Gastrocnemius medialis (tissue), 4 donors: ENCODE results near the gene PNMA8C. TPM values are rescaled to one million over a fixed set of nuclear protein-coding genes. Genes with fewer than 3 reads are reported as not detected.
"Not testable (repeated sequence)": the region's sequence is repeated elsewhere in the genome, so short reads cannot be mapped to it uniquely, and the experiment has no call there.

Experiments
- ATAC-seq, 2 donors: fragments of 150-250 bp; one replicate each; pipeline ENCODE4 v1.9.1; 2016
- DNase-seq, 2 donors: peaks; one replicate each; pipeline ENCODE4 v3.0.0-alpha.2; 2019
- H3K27ac ChIP-seq, 4 donors: fragments of 200-600 bp; sonication (generic); 1 replicate in 1 of 4; 2 replicates in 3 of 4; pipeline ENCODE4 v1.5.1; 2016 to 2018; ENCODE audit warnings: mild to moderate bottlenecking in 2 of 4, moderate library complexity in 1 of 4
- H3K27me3 ChIP-seq, 3 donors: fragments of 200-600 bp; sonication (generic) in 2 of 3; 1 replicate in 1 of 3; 2 replicates in 2 of 3; pipeline versions ENCODE4 v1.5.1 to v1.6.0; 2016 to 2019; ENCODE audit warnings: mild to moderate bottlenecking in 1 of 3, moderate library complexity in 1 of 3
- H3K36me3 ChIP-seq, 2 donors: fragments of 200-600 bp; sonication (generic) in 1 of 2; one replicate each; pipeline ENCODE4 v1.5.1; 2017 to 2018
- H3K4me1 ChIP-seq, 2 donors: fragments of 200-600 bp; sonication (generic) in 1 of 2; one replicate each; pipeline ENCODE4 v1.5.1; 2016 to 2017; ENCODE audit warnings: mild to moderate bottlenecking in 2 of 2
- H3K4me3 ChIP-seq, 4 donors: fragments of 200-600 bp; sonication (generic) in 3 of 4; 1 replicate in 1 of 4; 2 replicates in 3 of 4; pipeline ENCODE4 v1.5.1; 2016 to 2019; ENCODE audit warnings: mild to moderate bottlenecking in 2 of 4
- H3K9me3 ChIP-seq, 3 donors: fragments of 200-600 bp; sonication (generic) in 2 of 3; 1 replicate in 1 of 3; 2 replicates in 2 of 3; pipeline ENCODE4 v1.5.1; 2016 to 2019
- POLR2A ChIP-seq, 2 donors: fragments of 450-650 bp; IDR thresholded peaks; one replicate each; pipeline ENCODE4 v1.6.1; 2017; ENCODE audit warnings: antibody characterized with exemption in 2 of 2, mild to moderate bottlenecking in 2 of 2, moderate library complexity in 2 of 2
- in situ Hi-C, 4 donors: fragments of 200-750 bp; cut with MboI; loops; one replicate each; pipeline versions ENCODE4 v1.15.0 to v1.8.0; 2017; ENCODE audit warnings: low sequenced_read_pairs in 4 of 4
- intact Hi-C: fragments of 100-400 bp; cut with DNase I; formaldehyde crosslinking; loops from one replicate; pipeline ENCODE4 v1.15.1; 2023; ENCODE audit warnings: low total_unique reads
- total RNA-seq, 4 donors: library from RNA; depleted of rRNA; stranded (reverse); fragments of >200 nt; gene quantifications; one replicate each; pipeline versions ENCODE4 v1.1.0 to v1.2.3, GENCODE V29; 2016
- TF ChIP-seq, protein P1 (sequence below), 5 experiments: fragments of 450-650 bp in 3 of 5; fragments of 200-600 bp in 2 of 5; sonication (generic) in 2 of 5; IDR thresholded peaks in 4 of 5; conservative IDR thresholded peaks in 1 of 5; 1 replicate in 4 of 5; 2 replicates in 1 of 5; pipeline ENCODE4 v1.5.1; 2016 to 2019; ENCODE audit warnings: antibody characterized with exemption in 5 of 5, mild to moderate bottlenecking in 3 of 5, moderate library complexity in 3 of 5

The PNMA8C gene
- total RNA-seq, 4 donors from 2014 or later = not detected

DNA sequence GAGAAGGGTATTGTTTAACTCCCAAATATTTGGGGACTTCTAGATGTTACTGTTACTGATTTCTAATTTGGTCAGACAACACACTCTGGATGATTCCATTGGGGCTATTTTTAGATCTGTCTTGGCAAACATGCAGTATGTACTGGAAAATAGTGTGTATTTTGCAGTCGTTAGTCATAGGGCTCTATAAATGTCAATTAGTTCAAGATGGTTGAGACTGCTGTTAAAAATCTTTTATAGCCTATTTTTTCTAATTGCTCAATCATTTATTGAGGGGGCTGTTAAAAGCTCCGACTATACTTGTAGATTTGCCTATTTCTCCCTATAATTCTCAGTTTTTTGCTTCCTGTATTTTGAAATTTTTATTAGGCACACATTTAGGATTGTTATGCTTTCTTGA is 50.5 kb downstream of the PNMA8C start:
- TF ChIP-seq, protein P1, sequence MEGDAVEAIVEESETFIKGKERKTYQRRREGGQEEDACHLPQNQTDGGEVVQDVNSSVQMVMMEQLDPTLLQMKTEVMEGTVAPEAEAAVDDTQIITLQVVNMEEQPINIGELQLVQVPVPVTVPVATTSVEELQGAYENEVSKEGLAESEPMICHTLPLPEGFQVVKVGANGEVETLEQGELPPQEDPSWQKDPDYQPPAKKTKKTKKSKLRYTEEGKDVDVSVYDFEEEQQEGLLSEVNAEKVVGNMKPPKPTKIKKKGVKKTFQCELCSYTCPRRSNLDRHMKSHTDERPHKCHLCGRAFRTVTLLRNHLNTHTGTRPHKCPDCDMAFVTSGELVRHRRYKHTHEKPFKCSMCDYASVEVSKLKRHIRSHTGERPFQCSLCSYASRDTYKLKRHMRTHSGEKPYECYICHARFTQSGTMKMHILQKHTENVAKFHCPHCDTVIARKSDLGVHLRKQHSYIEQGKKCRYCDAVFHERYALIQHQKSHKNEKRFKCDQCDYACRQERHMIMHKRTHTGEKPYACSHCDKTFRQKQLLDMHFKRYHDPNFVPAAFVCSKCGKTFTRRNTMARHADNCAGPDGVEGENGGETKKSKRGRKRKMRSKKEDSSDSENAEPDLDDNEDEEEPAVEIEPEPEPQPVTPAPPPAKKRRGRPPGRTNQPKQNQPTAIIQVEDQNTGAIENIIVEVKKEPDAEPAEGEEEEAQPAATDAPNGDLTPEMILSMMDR (IDR thresholded peaks at IDR 0.05 in 4 of 5, conservative IDR thresholded peaks at IDR 0.05 in 1 of 5) = no peak
- no peak for TF ChIP-seq POLR2A (IDR thresholded peaks at IDR 0.05)
- ATAC-seq = peak; percentile 90 to 97
- peaks cover 0 to 36% of the 10 kb centered on the region in 2 donors for H3K36me3 ChIP-seq
- H3K4me3 ChIP-seq = no peak overlapping the region
- peak overlapping the region; percentile 70 to 75 (median 72) for H3K27ac ChIP-seq
- H3K9me3 ChIP-seq = no peaks in the 10 kb centered on the region
- H3K4me1 ChIP-seq = peaks cover 45 to 48% of the 10 kb centered on the region in 2 donors
- no peaks in the 10 kb centered on the region for H3K27me3 ChIP-seq
- intact Hi-C loops (loop anchor here (2.0 kb wide), 1 partner anchor 31 kb away; the partner anchor contains the start of gene PPP5C), in situ Hi-C loops (no loop called here)
- no peak for DNase-seq

DNA sequence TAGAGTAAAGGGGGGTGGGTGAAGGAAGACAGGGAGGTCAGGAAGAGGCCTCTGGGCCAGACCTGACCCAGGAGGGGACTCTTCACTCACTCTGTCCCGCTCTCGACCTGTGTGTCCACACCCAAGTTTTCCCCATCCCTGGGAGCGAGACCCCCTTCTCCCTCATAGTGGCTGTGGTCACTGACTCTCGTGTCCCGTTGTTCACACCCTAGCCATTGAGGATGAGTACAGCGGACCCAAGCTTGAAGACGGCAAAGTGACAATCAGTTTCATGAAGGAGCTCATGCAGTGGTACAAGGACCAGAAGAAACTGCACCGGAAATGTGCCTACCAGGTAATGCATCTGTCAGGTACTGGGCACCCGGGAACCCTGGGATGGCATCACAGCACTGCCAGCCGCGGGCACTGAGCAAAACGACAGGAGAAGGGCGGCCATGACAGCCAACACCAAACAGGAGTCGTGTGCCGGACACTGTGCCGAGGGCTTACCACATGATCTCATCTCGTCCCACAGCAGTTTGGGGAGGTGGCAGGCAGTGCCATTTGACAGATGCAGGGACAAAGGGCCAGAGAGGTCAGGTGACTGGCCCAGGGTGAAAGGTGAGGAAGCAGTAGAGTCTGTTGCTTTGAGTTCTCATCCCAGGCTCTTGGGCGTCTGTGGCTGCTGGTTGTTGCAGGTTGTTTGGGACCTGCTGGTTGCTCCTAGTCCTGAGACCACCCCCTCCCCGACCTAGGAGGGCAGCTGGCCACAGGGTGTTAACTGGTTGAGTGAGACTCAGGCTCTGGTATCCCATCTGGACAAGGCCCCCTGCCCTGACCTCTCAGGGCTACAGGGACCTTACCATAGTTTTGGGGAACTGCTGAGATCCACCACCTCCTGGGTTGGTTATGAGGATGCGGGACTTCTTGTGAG is 52.2 kb downstream of the PNMA8C start:
- DNase-seq (no peak), ATAC-seq (no peak)
- H3K4me1 ChIP-seq = peaks cover 51 to 52% of the 10 kb centered on the region in 2 donors
- H3K27me3 ChIP-seq = no peaks in the 10 kb centered on the region
- H3K27ac ChIP-seq = peak overlapping the region; percentile 20 to 73 (median 70)
- intact Hi-C loops (no loop called here), in situ Hi-C loops (no loop called here)
- no peaks in the 10 kb centered on the region for H3K9me3 ChIP-seq
- TF ChIP-seq, protein P1 (IDR thresholded peaks at IDR 0.05 in 4 of 5, conservative IDR thresholded peaks at IDR 0.05 in 1 of 5) = no peak
- no peak for TF ChIP-seq POLR2A (IDR thresholded peaks at IDR 0.05)
- peaks cover 0 to 20% of the 10 kb centered on the region in 2 donors for H3K36me3 ChIP-seq
- H3K4me3 ChIP-seq = no peak overlapping the region

DNA sequence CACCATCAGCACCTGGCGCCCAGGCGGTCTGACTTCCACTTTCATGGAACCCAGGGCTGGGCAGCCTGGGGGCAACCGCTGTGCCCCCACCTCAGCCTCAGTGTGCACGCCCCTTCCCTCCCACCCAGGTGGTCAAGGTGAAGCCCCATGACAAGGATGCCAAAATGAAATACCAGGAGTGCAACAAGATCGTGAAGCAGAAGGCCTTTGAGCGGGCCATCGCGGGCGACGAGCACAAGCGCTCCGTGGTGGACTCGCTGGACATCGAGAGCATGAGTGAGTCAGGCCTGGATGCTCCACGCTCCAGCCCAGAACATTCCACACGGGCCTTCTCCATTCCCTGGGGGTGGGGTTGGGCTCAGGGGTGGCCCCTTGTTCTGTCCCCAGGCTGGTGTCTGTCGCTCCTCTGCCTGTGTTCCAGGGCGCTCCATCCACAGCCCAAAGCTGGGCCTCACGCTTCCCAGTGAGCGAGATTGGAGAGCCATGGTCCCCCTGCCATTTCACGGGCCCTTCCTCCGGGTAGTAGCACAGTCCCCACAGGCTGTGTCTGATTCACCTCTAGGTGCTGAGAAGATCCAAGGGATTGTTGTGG is 53.2 kb downstream of the PNMA8C start:
- intact Hi-C loops, in situ Hi-C loops: not testable (repeated sequence)

More for the DNA sequence above, 53.2 kb downstream of the PNMA8C start:
- H3K27me3 ChIP-seq, ATAC-seq, H3K9me3 ChIP-seq, DNase-seq, H3K4me3 ChIP-seq, H3K27ac ChIP-seq: not testable (repeated sequence)
- Histone ChIP-seq H3K36me3 (peaks cover 0 to 13% of the 10 kb centered on the region in 2 donors), H3K4me1 (peaks cover 49 to 50% of the 10 kb centered on the region in 2 donors)

Other genes starting within 250 kb of the PNMA8C start
- not detected for gene IGFL1, start 199.2 kb downstream of the PNMA8C start, total RNA-seq
- 10 to 100 TPM in 3 of 4 donors, 1 to 10 TPM in 1; 5.9 to 29.2 (median 13.9) TPM for gene HIF3A, start 131.9 kb downstream of the PNMA8C start, total RNA-seq
- gene PPP5C, start 81.8 kb downstream of the PNMA8C start, total RNA-seq = 10 to 100 TPM; 47.4 to 74.9 (median 62.8) TPM
- 1 to 10 TPM in 1 of 4 donors, under 1 TPM in 3; 0.46 to 1.6 (median 0.75) TPM for gene CCDC8, start 15.4 kb downstream of the PNMA8C start, total RNA-seq
- gene PNMA8A, start 42.6 kb upstream of the PNMA8C start, total RNA-seq = under 1 TPM in 3 of 4 donors, not detected in 1; 0.13 to 0.83 (median 0.60) TPM
- under 1 TPM; 0.07 to 0.18 (median 0.15) TPM for gene PNMA8B, start 66.9 kb upstream of the PNMA8C start, total RNA-seq
- gene CALM3, start 172.4 kb upstream of the PNMA8C start, total RNA-seq = 100 to 1,000 TPM; 109 to 170 (median 142) TPM
- gene PTGIR, start 196.2 kb upstream of the PNMA8C start, total RNA-seq = 1 to 10 TPM in 3 of 4 donors, under 1 TPM in 1; 0.87 to 1.7 (median 1.3) TPM
- not detected for gene GNG8, start 207.3 kb upstream of the PNMA8C start, total RNA-seq
- gene DACT3, start 232.2 kb upstream of the PNMA8C start, total RNA-seq = 1 to 10 TPM in 1 of 4 donors, under 1 TPM in 3; 0.26 to 1.0 (median 0.39) TPM